Measurements from ENCODE around the gene GLMP.

DNA sequence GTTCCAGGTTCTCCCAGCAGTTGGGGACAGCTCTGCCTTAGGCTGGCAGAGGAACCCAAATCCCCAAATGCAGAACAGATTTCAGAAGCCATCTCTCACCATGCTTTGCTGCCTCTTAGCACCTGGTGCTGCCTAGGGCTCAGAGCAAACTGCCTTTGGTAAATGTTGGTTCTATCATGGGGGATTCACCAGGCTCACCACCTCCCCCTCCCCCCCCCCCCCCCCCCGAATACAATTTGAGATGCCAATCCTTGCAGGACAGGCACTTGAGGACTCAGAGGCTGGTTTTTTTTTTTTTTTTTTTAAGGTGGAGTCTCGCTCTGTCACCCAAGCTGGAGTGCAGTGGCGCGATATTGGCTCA lies 47.2 kb downstream of the GLMP start:
- TF ChIP-seq POLR2AphosphoS5 (IDR thresholded peaks at IDR 0.05; ENCODE audit: low read depth, low read length) (no peak), POLR2A (IDR thresholded peaks at IDR 0.05; ENCODE audit: low read depth, low read length) (no peak)
